ENCODE data around the gene HBE1. TPM values are rescaled to one million over a fixed set of nuclear protein-coding genes. Genes with fewer than 3 reads are reported as not detected.

HBE1 gene
- total and polyA plus RNA-seq, 10 of the 15 experiments (the other 5 are each of a cell fraction or from before 2014, with no cell fraction given): 0.13 to 2.7 (median 0.62) TPM; not detected in 5

GRCh38 chr11:5277807-5278382, 8.2 kb upstream of the HBE1 start:
- ChIA-PET CTCF (interaction anchor here (1.3 kb wide), 1 partner anchor 13 kb away, joined by 3 read pairs; no protein-coding TSS in a partner anchor), RAD21 (ENCODE audit: unreplicated experiment) (no interaction called here), SMC1A (ENCODE audit: uncharacterized antibody, unreplicated experiment) (no interaction called here), POLR2A (interaction anchor here (1.0 kb wide), 1 partner anchor 11 kb away, joined by 4 read pairs; no protein-coding TSS in a partner anchor)
- no peak overlapping the region for H3K27ac ChIP-seq (ENCODE audit: control insufficient read depth, insufficient read depth)
- no peaks in the 10 kb centered on the region for H3K79me2 ChIP-seq (ENCODE audit: control insufficient read depth, insufficient read depth, low read length)
- H3K4me2 ChIP-seq (ENCODE audit: control insufficient read depth, insufficient read depth): no peak overlapping the region
- H2AFZ ChIP-seq (ENCODE audit: control insufficient read depth, low read depth, low read length): no peak overlapping the region
- TF ChIP-seq POU2F2 (IDR thresholded peaks at IDR 0.05; ENCODE audit: borderline replicate concordance, low read depth, low read length): no peak
- in situ Hi-C loops (cut with MboI): no loop called here
- no peaks in the 10 kb centered on the region for H3K4me1 ChIP-seq (ENCODE audit: control insufficient read depth, insufficient read depth, low read length)
- FAIRE-seq (no peak), DNase-seq (ENCODE audit: low read depth, low spot score) (no peak), ATAC-seq (peak; percentile 38)
- H3K36me3 ChIP-seq (ENCODE audit: control insufficient read depth in 2 of 2, insufficient read depth in 2 of 2, low read length in 1 of 2): no peaks in the 10 kb centered on the region
- no TSS peak for BruUV-seq (replicated peaks)
- intact Hi-C loops (cut with micrococcal nuclease; ENCODE audit: unreplicated experiment): no loop called here
- no peaks in the 10 kb centered on the region for H4K20me1 ChIP-seq (ENCODE audit: control insufficient read depth, insufficient read depth)
- H3K27me3 ChIP-seq (replicated peaks in 1 of 2; ENCODE audit: control insufficient read depth in 2 of 2, insufficient read depth in 2 of 2, low read length in 1 of 2): no peaks in the 10 kb centered on the region
- no peaks in the 10 kb centered on the region for H3K9me3 ChIP-seq (replicated peaks; ENCODE audit: control insufficient read depth, insufficient read depth, low read length)
- 0% methylated on average over 1 of the region's 1 CpG for WGBS (ENCODE audit: insufficient coverage, insufficient replicate concordance, low lambda C conversion rate, missing lambda C conversion rate)
- no peak overlapping the region for H3K4me3 ChIP-seq
- no peak overlapping the region for H3K9ac ChIP-seq (ENCODE audit: control insufficient read depth, insufficient read depth, low read length)

DNA sequence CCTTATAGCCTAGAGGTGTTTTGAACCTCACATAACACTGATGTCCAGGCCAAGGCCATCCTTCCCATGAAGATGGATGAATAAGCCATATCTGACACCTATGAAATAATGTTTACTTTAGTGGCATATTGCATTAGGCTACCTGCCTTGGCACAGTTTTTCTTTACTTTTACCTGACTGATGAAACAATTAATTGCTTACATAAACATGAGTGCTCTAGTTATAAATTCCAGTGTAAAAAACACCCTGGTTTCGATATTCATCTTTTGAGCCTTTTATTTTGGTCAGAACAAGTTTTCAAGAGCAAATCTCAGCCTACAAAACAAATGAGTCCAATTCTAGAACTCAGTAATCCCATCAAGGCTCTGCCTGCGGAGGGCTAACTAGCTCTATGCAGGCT, 7.0 kb upstream of the HBE1 start:
- Histone ChIP-seq H4K20me1 (ENCODE audit: control insufficient read depth, insufficient read depth) (no peaks in the 10 kb centered on the region), H3K27me3 (replicated peaks in 1 of 2; ENCODE audit: control insufficient read depth in 2 of 2, insufficient read depth in 2 of 2, low read length in 1 of 2) (no peaks in the 10 kb centered on the region), H3K9me3 (replicated peaks; ENCODE audit: control insufficient read depth, insufficient read depth, low read length) (no peaks in the 10 kb centered on the region), H2AFZ (ENCODE audit: control insufficient read depth, low read depth, low read length) (no peak overlapping the region), H3K9ac (ENCODE audit: control insufficient read depth, insufficient read depth, low read length) (no peak overlapping the region), H3K4me2 (ENCODE audit: control insufficient read depth, insufficient read depth) (no peak overlapping the region), H3K79me2 (ENCODE audit: control insufficient read depth, insufficient read depth, low read length) (no peaks in the 10 kb centered on the region), H3K27ac (ENCODE audit: control insufficient read depth, insufficient read depth) (no peak overlapping the region), H3K4me1 (ENCODE audit: control insufficient read depth, insufficient read depth, low read length) (no peaks in the 10 kb centered on the region), H3K36me3 (ENCODE audit: control insufficient read depth in 2 of 2, insufficient read depth in 2 of 2, low read length in 1 of 2) (no peaks in the 10 kb centered on the region), H3K4me3 (no peak overlapping the region)
- no TSS peak for BruUV-seq (replicated peaks)
- intact Hi-C loops (cut with micrococcal nuclease; ENCODE audit: unreplicated experiment): no loop called here
- ChIA-PET RAD21 (ENCODE audit: unreplicated experiment) (no interaction called here), POLR2A (no interaction called here), CTCF (no interaction called here), SMC1A (ENCODE audit: uncharacterized antibody, unreplicated experiment) (interaction anchor here (1.3 to 1.8 kb wide), 2 partner anchors 9 to 15 kb away, joined by 3 to 4 read pairs; no protein-coding TSS in a partner anchor)
- in situ Hi-C loops (cut with MboI): no loop called here
- no peak for FAIRE-seq
- no peak for ATAC-seq
- no peak for DNase-seq (ENCODE audit: low read depth, low spot score)
- WGBS (ENCODE audit: insufficient coverage, insufficient replicate concordance, low lambda C conversion rate, missing lambda C conversion rate): 0% methylated on average over 2 of the region's 2 CpGs
- TF ChIP-seq KDM1A (IDR thresholded peaks at IDR 0.05; ENCODE audit: borderline replicate concordance) (no peak), PBX3 (IDR thresholded peaks at IDR 0.05; ENCODE audit: insufficient replicate concordance, low read depth, low read length) (no peak), RAD51 (IDR thresholded peaks at IDR 0.05) (no peak), KLF5 (IDR thresholded peaks at IDR 0.05; ENCODE audit: partially characterized antibody) (no peak), EZH2 (IDR thresholded peaks at IDR 0.05; ENCODE audit: borderline replicate concordance, control insufficient read depth, low read depth, low read length) (no peak), FOXM1 (IDR thresholded peaks at IDR 0.05; ENCODE audit: low read depth, low read length) (no peak), USF1 (IDR thresholded peaks at IDR 0.05; ENCODE audit: borderline replicate concordance, extremely low read length, insufficient read depth, low read depth, low read length) (no peak), ATF3 (IDR thresholded peaks at IDR 0.05; ENCODE audit: borderline replicate concordance, extremely low read depth, low read depth, low read length) (no peak)
